ENCODE results near the gene DQX1. TPM values are rescaled to one million over a fixed set of nuclear protein-coding genes. Genes with fewer than 3 reads are reported as not detected.

DQX1 gene
- total and polyA plus RNA-seq, 9 of the 15 experiments (the other 6 are each of a cell fraction or from before 2014, with no cell fraction given): 0.04 to 0.38 (median 0.18) TPM; not detected in 1

DNA sequence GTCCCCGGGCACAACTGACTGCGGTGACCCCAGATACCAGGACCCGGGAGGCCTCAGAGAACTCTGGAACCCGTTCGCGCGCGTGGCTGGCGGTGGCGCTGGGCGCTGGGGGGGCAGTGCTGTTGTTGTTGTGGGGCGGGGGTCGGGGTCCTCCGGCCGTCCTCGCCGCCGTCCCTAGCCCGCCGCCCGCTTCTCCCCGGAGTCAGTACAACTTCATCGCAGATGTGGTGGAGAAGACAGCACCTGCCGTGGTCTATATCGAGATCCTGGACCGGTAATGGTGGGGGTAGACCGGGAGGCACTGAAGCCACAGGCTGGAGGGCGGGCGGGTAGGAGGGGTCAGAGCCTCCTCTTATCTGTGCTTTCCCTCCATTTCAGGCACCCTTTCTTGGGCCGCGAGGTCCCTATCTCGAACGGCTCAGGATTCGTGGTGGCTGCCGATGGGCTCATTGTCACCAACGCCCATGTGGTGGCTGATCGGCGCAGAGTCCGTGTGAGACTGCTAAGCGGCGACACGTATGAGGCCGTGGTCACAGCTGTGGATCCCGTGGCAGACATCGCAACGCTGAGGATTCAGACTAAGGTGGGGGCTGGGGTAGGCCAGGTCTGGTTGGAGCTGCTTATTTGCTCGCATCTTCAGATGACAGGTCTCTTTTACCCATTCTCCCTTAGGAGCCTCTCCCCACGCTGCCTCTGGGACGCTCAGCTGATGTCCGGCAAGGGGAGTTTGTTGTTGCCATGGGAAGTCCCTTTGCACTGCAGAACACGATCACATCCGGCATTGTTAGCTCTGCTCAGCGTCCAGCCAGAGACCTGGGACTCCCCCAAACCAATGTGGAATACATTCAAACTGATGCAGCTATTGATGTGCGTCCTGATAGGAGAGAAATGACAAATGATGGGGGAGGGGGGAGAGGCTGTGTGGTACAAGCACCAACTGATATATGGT is 4.5 kb upstream of the DQX1 start (continued):
- TF ChIP-seq ZKSCAN3 (CRISPR knock-in tag; IDR thresholded peaks at IDR 0.05) (no peak), YBX1 (IDR thresholded peaks at IDR 0.05) (no peak), TAF1 (IDR thresholded peaks at IDR 0.05; ENCODE audit: control insufficient read depth, extremely low read depth, insufficient read depth, low read length, severe bottlenecking) (peak; percentile 70), LCOR (CRISPR knock-in tag; IDR thresholded peaks at IDR 0.05) (peak; percentile 75), ZBTB8A (IDR thresholded peaks at IDR 0.05; ENCODE audit: partially characterized antibody) (no peak), NFIC (IDR thresholded peaks at IDR 0.05) (peak; percentile 66; the same call in 1 of the 2 replicates), ZNF740 (CRISPR knock-in tag; IDR thresholded peaks at IDR 0.05) (peak; percentile 89), ZNF740 (tag; IDR thresholded peaks at IDR 0.05) (peak in 1 of 2 experiments; percentile 85; a peak in 2 of 4 replicates), JUNB (CRISPR knock-in tag; conservative IDR thresholded peaks at IDR 0.05) (no peak), NRF1 (conservative IDR thresholded peaks at IDR 0.05 in 1 of 2, IDR thresholded peaks at IDR 0.05 in 1 of 2) (no peak), NCOA2 (IDR thresholded peaks at IDR 0.05; ENCODE audit: partially characterized antibody in 2 of 2) (no peak), YY1 (IDR thresholded peaks at IDR 0.05; ENCODE audit: borderline replicate concordance in 1 of 3, control insufficient read depth in 1 of 3, extremely low read depth in 1 of 3, insufficient read depth in 3 of 3, insufficient read length in 1 of 3, insufficient replicate concordance in 2 of 3, low read depth in 1 of 3, low read length in 2 of 3) (peak; percentile 30 to 84 (median 72)), TFAP4 (CRISPR knock-in tag; IDR thresholded peaks at IDR 0.05; ENCODE audit: borderline replicate concordance) (peak; percentile 96), C11orf30 (IDR thresholded peaks at IDR 0.05; ENCODE audit: low read depth) (no peak), KDM4B (IDR thresholded peaks at IDR 0.05; ENCODE audit: borderline replicate concordance in 2 of 2, low read depth in 1 of 2) (peak in 1 of 2 experiments; percentile 47; a peak in 2 of 4 replicates), HNRNPL (IDR thresholded peaks at IDR 0.05; ENCODE audit: low read depth, low read length) (no peak), HLTF (IDR thresholded peaks at IDR 0.05) (no peak), ZBTB9 (CRISPR knock-in tag; IDR thresholded peaks at IDR 0.05) (peak; percentile 98), GABPB1 (CRISPR knock-in tag; IDR thresholded peaks at IDR 0.05) (no peak), EZH2 (IDR thresholded peaks at IDR 0.05; ENCODE audit: borderline replicate concordance, low read depth, low read length) (no peak), ATF6 (CRISPR knock-in tag; IDR thresholded peaks at IDR 0.05) (0 out of 2 replicates have a peak, but pooled peaks have one; percentile 76), PHTF2 (CRISPR knock-in tag; IDR thresholded peaks at IDR 0.05) (no peak)

Data from K562 (cell line).